ENCODE data around the gene TSPYL6.

DNA sequence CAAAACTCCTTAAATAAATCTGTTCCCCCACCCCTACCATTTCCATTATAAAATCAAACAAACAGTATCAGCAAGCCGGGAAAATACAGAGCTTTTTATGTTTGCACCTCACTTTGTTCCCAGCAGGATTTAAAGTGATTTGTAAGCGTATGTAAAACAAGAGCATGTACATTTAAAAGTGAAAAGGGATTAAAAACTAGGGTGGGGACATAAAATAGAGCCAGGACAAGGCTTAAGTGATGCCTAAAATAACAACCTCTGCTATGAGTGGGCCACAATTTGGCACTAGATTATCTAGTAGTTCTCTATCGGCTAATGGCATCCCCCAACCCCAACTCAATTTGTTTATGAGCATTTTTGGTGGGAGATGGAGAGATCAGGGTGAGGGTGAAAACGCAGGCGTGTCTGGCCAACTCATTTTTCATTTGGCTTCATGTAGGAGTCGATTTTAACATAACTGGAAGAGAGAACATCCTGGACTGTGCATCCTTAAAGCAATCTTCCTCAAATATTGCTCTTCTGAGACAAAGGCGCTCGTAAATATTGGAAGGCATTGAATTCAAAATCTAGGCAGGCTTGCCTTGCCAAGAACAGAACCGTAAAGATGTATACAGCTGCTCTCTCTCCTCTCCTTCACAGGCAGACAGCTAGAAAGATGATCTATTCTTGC is 34.5 kb upstream of the TSPYL6 start:
- TF ChIP-seq, protein P1, sequence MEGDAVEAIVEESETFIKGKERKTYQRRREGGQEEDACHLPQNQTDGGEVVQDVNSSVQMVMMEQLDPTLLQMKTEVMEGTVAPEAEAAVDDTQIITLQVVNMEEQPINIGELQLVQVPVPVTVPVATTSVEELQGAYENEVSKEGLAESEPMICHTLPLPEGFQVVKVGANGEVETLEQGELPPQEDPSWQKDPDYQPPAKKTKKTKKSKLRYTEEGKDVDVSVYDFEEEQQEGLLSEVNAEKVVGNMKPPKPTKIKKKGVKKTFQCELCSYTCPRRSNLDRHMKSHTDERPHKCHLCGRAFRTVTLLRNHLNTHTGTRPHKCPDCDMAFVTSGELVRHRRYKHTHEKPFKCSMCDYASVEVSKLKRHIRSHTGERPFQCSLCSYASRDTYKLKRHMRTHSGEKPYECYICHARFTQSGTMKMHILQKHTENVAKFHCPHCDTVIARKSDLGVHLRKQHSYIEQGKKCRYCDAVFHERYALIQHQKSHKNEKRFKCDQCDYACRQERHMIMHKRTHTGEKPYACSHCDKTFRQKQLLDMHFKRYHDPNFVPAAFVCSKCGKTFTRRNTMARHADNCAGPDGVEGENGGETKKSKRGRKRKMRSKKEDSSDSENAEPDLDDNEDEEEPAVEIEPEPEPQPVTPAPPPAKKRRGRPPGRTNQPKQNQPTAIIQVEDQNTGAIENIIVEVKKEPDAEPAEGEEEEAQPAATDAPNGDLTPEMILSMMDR (conservative IDR thresholded peaks at IDR 0.05; ENCODE audit: low read depth, low read length): no peak
- TF ChIP-seq USF2 (IDR thresholded peaks at IDR 0.05; ENCODE audit: low read depth, low read length) (no peak), POLR2A (IDR thresholded peaks at IDR 0.05; ENCODE audit: low read depth, low read length) (no peak), RAD21 (IDR thresholded peaks at IDR 0.05; ENCODE audit: low read length) (no peak), BHLHE40 (IDR thresholded peaks at IDR 0.05; ENCODE audit: low read depth, low read length) (no peak), CEBPB (IDR thresholded peaks at IDR 0.05; ENCODE audit: low read depth, low read length) (no peak), SMC3 (IDR thresholded peaks at IDR 0.05; ENCODE audit: low read depth, low read length) (no peak), ELK1 (IDR thresholded peaks at IDR 0.05; ENCODE audit: borderline replicate concordance, low read depth, low read length) (no peak)

Measured in IMR-90 (cell line).